Breast epithelium (tissue), 3 donors: ENCODE data around the gene NEU4.

Experiments
- POLR2A ChIP-seq: fragments of 450-650 bp; IDR thresholded peaks from one replicate; pipeline ENCODE4 v1.6.1; 2016; ENCODE audit warnings: antibody characterized with exemption, mild to moderate bottlenecking, moderate library complexity
- POLR2AphosphoS5 ChIP-seq, 3 donors: sonication (generic); formaldehyde crosslinking; IDR thresholded peaks; one replicate each; pipeline ENCODE4 v1.6.1; 2017; ENCODE audit warnings: antibody characterized with exemption in 3 of 3
- TF ChIP-seq, protein P1 (sequence below), 3 donors: fragments of 450-650 bp; IDR thresholded peaks; one replicate each; pipeline ENCODE4 v1.5.1; 2016 to 2017; ENCODE audit warnings: antibody characterized with exemption in 3 of 3, mild to moderate bottlenecking in 3 of 3, moderate library complexity in 3 of 3

DNA sequence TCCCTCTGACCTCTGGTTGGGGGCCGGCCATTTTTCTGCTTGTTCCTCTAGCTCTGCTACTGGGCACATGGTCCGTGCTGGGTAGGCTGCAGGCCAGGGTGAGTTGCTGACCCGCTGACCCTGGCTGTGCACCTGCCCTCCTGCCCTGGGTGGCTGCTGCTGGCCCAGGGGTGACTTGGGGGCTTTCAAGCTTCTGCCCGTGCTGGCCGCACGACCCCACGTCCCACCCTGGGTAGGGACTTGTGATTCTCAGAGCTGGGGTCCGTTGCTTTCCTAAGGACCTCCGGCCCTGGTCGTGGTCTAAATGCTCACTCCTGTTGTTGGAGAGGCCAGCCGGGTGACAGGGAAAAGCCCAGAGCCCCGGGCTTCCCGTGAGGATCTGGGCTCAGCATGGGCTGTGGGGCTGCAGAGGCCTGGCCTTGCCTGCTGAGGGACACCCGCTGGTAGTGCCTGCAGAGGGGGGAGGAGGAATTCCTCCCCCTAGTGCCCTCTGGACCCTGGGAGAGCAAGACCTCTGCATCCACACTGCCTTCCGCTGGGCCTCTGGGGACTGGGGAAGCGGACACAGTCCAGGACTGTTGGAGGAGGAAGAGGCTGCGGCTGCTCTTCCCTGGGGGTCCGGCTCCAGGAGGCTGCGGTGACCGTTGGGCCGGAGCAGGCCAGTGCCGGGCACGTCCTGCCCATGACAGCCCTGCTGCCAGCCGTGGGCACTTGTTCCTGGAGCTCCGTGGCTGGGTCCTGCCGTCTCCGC, 38.6 kb upstream of the NEU4 start:
- TF ChIP-seq, protein P1, sequence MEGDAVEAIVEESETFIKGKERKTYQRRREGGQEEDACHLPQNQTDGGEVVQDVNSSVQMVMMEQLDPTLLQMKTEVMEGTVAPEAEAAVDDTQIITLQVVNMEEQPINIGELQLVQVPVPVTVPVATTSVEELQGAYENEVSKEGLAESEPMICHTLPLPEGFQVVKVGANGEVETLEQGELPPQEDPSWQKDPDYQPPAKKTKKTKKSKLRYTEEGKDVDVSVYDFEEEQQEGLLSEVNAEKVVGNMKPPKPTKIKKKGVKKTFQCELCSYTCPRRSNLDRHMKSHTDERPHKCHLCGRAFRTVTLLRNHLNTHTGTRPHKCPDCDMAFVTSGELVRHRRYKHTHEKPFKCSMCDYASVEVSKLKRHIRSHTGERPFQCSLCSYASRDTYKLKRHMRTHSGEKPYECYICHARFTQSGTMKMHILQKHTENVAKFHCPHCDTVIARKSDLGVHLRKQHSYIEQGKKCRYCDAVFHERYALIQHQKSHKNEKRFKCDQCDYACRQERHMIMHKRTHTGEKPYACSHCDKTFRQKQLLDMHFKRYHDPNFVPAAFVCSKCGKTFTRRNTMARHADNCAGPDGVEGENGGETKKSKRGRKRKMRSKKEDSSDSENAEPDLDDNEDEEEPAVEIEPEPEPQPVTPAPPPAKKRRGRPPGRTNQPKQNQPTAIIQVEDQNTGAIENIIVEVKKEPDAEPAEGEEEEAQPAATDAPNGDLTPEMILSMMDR (IDR thresholded peaks at IDR 0.05) = no peak
- TF ChIP-seq POLR2AphosphoS5 (IDR thresholded peaks at IDR 0.05) = no peak
- TF ChIP-seq POLR2A = no peak
